HG03280 (cell line): ENCODE data around the gene PRKN.

ENCODE experiments used
- ATAC-seq: cut with Tn5 transposase; IDR thresholded peaks from one replicate; pipeline ENCODE4 v1.9.1; 2021; ENCODE audit warnings: mild to moderate bottlenecking, moderate library complexity; ENCODE audit not compliant: unreplicated experiment

The PRKN gene

DNA sequence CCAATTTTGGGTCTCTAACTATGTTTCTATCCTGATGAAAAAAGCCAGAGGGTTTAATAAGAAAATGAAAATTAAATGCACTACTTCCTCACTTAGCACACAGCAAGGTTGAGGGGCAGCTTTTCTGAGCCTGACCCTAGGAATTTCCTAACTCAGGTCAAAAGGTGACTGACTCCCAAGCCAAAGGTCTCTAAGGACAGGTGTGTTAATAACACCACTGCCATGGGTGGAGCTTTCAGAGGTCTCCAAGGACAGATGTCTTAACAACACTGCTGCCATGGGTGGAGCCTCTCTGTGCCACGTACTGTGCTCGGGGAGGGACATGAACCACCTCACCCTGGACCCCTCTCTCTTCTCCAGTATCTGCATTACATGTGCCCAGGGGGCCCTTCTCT, 339.2 kb downstream of the PRKN start:
- ATAC-seq = no peak

DNA sequence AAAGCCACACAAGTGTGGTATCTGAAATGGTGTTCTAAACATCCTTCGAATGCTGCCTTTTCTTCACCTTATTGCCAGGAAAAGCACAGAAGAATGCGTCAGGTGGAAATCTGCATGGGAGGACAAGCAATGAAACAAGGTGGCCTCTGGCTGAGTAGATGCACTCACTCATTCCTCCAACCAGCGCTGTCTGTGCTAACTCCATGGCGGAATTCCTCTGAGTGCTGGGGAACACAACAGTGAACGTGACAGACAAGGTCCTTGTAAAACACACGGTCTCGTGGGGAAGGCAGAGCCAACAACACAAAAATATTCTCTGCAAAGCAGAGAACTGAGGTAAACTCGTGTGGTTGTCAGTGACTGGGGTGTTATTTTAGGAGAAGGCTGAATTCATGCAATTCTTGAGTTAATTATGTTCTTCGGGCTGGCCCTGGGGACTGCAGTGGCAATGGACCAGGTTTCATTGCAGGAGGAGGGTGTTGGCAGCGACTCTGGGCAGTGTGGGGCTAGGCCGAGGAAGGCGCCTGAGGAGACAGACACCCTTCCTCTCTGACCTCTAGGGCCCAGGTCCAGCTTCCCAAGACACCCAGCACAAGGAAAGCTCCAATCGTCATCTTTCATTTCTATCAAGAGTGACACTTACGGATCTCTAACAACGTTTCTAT, 339.7 kb downstream of the PRKN start:
- no peak for ATAC-seq

DNA sequence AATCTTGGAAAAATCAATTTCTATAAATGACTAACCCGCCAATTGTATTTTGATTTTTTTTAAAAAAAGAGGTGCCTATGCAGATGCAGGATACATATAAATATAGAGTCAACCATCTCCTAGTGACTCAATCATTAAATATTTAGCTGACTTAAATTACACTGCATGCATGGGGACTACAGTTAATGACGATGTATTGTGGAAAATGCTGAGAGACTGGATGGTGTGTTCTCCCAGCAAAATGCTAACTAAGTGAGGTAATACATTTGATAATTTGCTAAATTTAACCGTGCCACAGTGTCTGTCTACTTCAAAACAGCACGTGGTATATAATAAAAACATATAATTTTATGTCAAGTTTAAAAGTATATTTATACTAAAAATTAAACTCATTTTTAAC, 341.6 kb downstream of the PRKN start:
- ATAC-seq = no peak

DNA sequence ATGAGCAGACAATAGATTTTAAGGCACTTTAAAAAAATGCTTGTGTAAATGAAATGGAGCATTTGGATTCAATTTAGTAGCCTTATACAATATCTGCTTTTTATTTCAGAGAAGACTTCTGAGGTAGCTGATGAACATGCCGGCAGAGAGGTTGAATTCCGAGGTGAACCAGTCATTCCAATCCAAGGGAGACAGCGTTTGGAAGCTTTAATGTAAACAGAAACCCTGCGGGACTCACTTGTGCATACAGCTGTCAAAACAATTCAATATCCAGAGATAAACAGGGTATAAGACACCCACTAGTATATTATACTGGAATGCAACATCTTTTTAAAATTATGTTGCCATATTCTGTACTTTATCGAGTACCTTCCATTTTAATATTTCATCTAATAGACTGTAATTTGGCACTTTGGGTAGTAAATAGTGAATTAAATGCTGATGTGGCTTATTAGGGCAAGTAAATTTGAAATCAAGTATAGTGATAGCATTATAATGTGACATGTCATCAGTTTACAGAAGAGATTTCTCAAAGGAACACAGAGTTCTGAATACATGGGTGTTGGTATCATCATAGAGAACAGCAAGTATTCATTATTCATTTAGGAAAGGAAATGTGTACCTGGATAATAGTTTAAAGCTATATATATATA, 347.7 kb downstream of the PRKN start:
- ATAC-seq = no peak

DNA sequence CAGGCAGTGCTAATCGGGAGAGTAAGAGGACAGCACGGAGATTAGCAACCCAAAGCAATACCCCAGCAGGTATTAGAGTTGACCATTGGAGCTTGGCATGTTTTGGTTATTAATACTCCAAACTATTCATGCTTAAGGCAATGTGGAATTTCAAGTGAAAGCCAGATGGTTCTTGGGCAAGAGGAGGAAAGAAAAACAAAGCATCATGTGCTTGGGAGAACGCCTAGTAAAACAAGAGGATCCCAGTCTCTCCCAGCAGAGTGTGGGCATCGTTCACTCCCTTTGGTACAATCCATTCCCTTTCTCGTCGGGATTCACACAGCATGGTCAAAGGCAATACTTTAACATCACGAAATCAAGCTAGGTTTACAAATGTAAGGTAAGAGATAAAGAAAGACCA, 349.8 kb downstream of the PRKN start:
- no peak for ATAC-seq

DNA sequence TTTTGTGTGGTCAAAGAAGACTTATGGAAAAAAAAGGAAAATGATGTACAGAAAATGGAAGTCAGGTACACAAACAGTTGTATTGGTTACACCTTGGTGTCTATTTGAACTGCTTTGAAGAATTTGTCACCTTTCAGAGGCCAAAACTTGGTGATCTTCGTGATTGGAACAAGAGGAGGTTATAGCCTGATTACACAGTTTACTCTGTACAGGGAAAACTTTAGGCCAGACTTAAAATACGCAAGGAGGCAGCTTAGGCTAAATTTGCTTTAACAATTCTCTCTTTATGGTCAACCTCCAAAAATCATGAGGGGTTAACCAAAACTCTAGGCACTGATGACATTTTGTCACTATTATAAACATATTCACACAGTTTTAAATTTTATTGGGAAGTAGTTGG, 353.7 kb downstream of the PRKN start:
- ATAC-seq = no peak

DNA sequence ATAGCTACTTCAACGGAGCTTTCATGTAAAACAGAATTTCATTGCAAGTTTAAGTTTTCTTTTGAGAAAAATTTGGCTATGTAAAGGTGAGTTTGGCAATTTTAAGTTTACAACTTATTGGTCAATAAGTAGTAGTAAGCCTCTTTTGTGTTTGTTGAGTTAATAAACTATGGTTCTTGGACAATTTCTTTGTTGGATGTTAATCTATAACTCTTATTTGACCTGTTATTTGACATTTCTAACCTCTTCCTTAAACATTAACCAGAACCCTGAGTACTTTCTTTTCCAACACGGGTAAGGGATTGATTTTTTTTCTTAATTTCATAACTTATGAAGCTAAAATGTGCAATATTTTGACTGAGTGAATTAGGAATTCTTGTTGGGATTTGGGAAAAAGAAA, 354.4 kb downstream of the PRKN start:
- ATAC-seq = no peak

DNA sequence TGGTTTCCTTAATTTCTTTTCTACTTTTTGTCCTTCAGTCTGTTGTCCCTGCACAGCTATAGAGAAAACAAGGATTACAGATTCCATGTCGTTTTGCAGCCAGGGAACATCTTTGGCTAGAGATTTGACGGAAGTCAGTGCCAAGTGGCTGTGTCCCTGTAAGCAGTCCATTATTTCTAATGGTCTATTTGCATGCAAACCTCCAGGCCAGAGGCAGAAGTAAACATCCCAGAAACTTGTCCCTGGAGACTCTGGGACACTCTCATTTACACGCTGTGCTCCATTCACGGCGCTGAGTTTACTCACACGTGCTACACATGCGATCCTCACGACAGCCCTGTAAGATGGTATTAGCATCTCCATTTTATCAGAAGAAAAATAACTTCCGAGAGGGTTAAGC, 355.5 kb downstream of the PRKN start:
- no peak for ATAC-seq

DNA sequence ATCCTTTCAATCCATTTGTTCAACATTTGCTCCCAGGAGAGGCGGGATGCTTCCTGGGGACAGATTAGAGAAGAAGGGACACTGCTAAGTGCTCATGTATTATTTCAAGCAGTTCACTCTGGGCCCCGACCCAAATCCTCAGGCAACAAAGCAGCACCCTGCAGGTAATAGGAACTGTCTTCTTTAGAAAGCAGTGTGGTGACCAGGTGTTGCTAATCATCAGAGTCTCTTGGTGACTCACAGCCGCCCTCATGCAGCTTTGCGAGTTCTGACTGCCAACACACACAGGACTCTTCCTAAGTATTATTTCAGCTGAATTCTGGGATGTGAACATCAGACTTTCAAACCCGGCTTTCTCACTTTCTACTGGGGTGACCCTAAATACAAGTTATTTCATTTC, 356.4 kb downstream of the PRKN start:
- no peak for ATAC-seq

DNA sequence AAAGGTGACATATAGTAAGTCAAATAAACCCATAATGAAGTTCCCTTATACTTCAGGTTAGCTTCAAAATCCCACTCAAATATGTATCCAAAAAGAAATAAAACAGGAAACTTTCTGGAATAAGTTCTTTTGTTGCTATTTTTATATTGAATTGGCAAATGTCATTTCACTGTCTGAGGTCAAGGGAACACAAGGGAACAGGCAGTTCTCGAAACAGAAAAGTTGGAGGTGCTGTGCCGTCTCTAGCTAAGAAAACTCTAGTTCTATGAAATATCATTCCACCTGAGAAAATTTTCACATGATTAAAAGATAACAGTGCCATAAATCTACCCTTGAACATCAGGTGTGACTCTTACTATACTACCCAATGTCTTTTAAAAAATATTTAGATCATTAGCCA, 358.5 kb downstream of the PRKN start:
- no peak for ATAC-seq

DNA sequence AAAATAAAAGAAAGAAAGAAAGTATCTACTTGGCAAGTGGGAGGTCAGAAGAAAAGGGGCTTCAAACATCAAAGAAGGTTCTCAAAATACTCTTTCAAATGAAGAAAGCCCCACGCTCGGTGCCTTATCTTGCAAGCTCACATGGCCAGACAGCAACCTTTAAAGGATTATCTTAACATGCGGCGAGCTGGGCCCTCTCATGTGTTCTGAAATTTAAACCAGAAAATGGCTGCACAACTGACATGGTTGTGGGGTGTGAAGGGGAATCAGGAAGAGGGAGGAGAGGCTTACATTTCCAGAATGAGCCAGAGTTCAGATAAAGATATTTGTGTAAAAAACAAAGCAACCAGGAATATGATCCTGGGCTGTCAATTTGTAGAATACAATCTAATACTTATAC, 363.1 kb downstream of the PRKN start:
- ATAC-seq = no peak

DNA sequence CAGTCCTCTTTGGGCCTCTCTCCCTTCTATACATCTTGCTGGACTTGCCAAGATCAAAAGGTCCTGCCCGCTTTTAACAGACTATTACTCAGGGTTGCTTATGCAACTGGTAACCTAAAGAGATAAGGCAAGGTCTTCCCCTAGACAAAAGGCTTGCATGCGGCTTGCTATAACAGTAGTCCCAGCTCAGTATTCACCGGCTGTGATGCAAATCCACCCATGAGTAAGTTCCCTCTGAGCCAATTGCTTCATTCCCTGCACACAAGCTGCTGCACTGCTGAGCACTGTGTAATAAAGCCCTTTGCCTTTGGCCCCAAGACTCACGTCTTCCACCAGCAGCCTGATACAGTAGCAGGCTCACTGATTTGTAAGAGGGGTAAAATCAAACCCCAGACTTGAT, 363.8 kb downstream of the PRKN start:
- ATAC-seq = no peak

DNA sequence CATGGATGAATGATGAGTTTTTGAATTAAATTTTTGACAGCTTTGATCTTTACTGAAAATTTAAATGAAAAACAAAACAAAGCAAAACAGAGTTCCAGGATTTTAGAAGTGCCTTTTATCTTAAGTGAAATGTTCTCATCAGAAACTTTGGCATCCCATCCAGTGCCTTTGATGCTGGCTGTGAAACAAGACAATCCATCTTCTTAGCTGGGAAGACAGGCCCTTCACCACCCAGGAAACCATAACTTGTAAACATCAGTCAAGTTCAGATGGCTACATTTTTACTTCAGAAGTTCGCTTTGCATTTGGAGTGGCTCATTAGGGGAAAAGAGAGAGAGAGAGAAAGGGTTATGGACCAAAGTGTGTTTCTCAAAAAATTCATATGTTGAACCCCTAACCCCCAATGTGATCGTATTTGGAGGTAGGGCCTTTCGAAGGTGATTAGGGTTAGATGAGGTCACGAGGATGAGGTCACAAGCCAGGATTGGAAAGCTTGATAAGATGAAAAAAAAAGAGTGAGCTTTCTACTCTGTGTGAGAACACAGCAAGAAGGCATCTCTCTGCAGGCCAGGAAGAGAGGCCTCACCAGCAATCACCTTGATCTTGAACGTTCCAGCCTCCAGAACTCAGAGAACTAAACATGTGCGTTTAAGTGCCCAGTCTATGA, 366.5 kb downstream of the PRKN start:
- no peak for ATAC-seq

DNA sequence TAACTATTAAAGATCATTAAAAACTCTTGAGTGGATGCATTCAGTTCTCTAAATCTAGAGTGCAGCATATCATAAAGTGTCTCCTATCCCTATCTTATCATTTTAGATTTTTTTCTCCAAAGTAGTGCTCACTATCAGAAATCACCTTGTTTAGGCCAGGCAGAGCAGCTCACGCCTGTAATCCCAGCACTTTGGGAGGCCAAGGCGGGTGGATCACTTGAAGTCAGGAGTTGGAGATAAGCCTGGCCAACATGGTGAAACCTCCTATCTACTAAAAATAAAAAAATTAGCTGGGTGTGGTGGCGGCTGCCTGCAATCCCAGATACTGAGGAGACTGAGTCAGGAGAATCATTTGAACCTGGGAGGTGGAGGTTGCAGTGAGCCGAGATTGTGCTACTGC, 368.9 kb downstream of the PRKN start:
- ATAC-seq = no peak

DNA sequence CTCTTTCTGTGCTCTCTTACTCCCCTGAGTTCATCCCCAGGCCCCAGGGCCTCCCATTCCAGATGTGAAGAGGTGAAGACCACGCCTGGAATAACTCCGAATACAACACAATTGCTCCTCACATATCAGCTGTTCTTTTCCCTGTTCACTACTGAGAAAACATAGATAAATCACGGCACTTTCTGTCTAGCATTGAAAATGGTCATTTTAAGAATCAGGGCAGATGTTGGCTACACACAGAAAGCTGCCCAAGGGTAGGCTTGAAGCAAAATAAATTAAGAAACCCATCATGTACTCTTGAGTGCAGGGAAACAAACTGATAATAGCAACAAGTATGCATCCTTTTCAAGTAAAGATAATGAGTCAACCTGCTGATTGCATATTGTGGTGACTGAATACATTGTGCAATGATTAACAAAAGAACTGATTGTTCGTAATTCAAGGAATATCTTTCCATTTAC, 382.5 kb downstream of the PRKN start:
- no peak for ATAC-seq

DNA sequence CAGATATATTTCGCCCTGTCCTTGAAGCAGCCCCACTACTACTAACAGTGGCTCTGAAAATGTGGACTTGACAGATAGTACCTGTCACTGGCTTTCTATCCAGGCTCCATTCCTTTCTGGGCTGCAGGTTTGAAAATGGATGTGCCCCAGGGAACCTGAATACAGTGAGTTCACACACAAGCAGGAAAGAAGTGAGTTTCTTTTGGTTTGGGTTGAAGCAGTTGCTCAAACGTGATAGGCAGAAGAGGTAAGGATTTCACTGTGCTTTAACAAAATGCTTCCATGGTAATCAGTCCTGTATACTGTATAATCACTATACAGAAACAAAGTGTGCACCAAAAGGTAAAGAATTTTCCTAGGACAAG, 382.9 kb downstream of the PRKN start:
- no peak for ATAC-seq

DNA sequence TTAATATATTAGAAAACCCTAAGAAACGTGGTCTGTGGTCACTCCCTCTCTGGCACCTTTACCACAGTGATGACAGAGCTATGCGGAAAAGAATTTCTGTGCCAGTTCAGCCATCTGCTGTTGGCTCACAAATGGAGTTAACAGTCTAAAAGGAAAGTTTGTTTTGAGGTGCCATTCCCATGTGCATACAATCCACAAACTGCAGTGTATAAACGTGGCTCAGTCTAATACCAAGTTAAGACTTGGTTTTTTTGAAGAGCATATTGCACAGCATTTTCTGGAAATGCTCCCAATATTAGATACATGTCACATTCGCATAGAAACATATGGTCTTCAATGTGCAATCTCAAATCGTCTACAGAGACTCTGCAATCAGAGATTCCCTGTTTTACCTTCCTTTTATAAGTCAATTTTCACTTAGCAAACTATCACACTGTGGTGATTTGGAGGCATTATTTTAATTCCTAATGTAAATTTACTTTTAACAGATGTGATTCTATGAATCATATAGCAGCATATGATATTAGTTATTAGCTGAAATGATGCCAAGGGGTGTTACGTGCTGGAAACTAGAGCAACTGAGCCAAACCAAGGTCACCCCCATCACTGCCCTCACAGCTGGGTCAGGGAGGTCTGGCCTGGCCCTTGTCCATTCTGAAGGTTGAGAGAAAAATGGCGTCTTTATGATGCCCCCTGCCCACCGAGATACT, 383.5 kb downstream of the PRKN start:
- ATAC-seq = no peak

DNA sequence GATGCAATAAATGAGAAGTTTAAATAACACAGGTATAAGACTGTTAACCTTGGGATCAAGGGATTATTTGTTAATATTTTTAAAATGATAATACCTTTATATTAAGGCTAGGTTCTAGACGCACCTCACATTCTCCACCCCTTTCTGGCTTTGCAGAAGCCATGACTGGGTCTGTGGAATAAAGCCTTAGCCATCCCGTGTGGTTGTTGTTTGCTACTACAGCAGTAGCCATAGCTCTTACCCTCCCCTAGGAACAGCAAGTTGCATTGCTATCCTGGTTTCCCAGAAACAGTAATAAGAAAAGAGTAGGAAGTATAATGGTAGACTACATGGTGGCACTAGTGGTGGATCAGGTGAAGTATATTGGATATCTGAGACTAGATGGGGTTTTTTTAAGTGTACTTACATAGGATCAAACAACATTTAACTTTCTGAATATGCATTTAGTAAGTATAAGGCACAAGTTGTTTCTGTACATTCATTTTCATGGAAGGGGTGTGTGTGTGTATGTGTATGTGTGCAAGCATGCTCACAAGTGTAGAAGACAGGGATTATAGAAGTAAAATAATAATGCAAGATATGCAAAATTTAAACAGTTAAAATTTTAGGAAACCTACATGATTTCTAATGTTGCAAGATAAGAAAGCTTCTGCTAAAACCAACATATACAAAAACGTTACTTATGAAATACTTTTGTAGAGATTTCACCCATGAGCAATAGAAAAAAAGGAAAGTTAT, 384.2 kb downstream of the PRKN start:
- no peak for ATAC-seq

DNA sequence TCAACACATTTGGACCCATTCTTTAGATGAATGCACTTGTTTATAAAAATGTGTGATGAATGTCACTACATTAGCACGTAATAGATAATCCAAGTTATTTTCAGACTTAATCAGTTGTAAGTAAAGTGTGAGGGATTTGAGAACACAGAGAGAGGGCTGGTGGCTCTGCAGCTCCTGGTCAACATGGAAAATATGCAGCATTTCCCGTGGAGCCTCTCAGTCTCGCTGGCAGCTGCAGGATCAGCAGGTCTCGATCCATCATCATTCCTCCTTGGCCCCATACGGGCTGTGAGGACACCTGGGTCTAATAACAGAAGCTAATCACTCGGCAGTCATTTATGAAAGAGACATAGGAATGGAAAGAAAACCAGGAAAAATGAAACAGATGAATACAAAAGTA, 390.2 kb downstream of the PRKN start:
- ATAC-seq = no peak

DNA sequence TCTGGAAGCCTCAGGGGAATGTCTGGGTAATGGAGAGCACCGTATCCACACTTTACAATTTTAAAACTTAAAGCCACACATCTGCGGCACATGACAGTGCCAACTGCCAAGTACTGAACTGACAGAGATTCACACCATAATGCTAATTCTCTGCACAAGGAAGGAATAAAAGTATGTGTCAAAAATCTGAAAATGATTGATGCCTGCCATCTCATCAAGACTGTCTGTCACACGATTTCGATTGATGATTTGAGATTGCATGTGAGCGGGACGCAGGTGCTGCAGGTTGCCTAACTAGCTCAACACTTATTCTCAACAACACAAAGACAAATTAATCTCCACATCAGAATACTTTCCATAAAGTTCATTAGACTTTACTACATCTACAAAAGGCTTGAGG, 391.2 kb downstream of the PRKN start:
- no peak for ATAC-seq

DNA sequence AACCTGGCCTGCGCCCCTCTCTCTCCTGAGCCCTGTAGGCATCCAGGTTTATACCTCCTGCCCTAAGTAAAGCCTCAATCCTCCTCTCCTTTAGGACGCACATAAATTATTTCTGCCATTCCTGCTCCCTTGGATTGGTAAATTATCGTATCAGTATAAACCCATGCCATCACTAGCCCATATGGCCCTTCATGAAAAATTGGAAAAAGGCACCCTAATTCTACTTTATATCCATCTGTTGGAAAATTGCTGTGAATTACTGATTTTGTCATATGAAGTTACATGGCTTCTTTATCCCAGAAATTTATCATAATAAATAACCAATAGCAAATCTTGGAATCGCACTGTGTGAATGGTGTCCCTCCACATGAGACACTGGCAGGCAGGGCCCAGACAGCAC, 395.2 kb downstream of the PRKN start:
- no peak for ATAC-seq
